VCaP (cell line): ENCODE data around the gene GYS1.
"Not testable (repeated sequence)": the region's sequence is repeated elsewhere in the genome, so short reads cannot be mapped to it uniquely, and the experiment has no call there.

Experiments used
- H3K27ac ChIP-seq: fragments of 450-650 bp; 2 replicates; pipeline ENCODE4 v1.5.1; 2017
- CTCF ChIP-seq: fragments of 450-650 bp; conservative IDR thresholded peaks from 2 replicates; pipeline ENCODE4 v1.5.1; 2017; ENCODE audit warnings: mild to moderate bottlenecking, moderate library complexity

GYS1 gene

GRCh38 chr19:48993175-48994034, at the start of gene GYS1, which contains the start of gene RUVBL2:
Gene GYS1, minus strand, starts transcription at chr19:48993309. Its CDS starts 197 bp downstream, at chr19:48993112.
Gene RUVBL2, plus strand, starts transcription at chr19:48993887. Its CDS starts 25 bp downstream, at chr19:48993912.
- TF ChIP-seq CTCF: peak; percentile 99
- H3K27ac ChIP-seq: peak within 1 kb of the TSS; percentile 91

GRCh38 chr19:49042666-49043065, 49.6 kb upstream of the GYS1 start:
- H3K27ac ChIP-seq: not testable (repeated sequence)

- no peak for TF ChIP-seq CTCF
Measured at GRCh38 chr19:49042177-49042576, 49.1 kb upstream of the GYS1 start.

GRCh38 chr19:49039736-49040135, 46.6 kb upstream of the GYS1 start:
- H3K27ac ChIP-seq: not testable (repeated sequence)

More at GRCh38 chr19:49042177-49042576, 49.1 kb upstream of the GYS1 start:
- no peak overlapping the region for H3K27ac ChIP-seq

GRCh38 chr19:49038557-49039276, 45.6 kb upstream of the GYS1 start:
- H3K27ac ChIP-seq: not testable (repeated sequence)

- H3K27ac ChIP-seq: not testable (repeated sequence)
Measured at GRCh38 chr19:49038111-49038510, 45.0 kb upstream of the GYS1 start.

GRCh38 chr19:49036815-49037214, 43.7 kb upstream of the GYS1 start, which contains the start of gene CGB1:
Gene CGB1, minus strand, starts transcription at chr19:49036895. Its CDS starts 184 bp downstream, at chr19:49036711.
- not testable (repeated sequence) for H3K27ac ChIP-seq

GRCh38 chr19:49031642-49032301, 38.7 kb upstream of the GYS1 start, which contains the start of gene CGB2:
Gene CGB2, plus strand, starts transcription at chr19:49031890. Its CDS starts 206 bp downstream, at chr19:49032096.
- H3K27ac ChIP-seq: not testable (repeated sequence)

GRCh38 chr19:49030323-49030722, 37.2 kb upstream of the GYS1 start:
- H3K27ac ChIP-seq: not testable (repeated sequence)

GRCh38 chr19:49029749-49030148, 36.6 kb upstream of the GYS1 start:
- not testable (repeated sequence) for H3K27ac ChIP-seq

GRCh38 chr19:49028686-49029085, 35.6 kb upstream of the GYS1 start:
- not testable (repeated sequence) for H3K27ac ChIP-seq

GRCh38 chr19:49025599-49025998, 32.5 kb upstream of the GYS1 start:
- not testable (repeated sequence) for H3K27ac ChIP-seq

- not testable (repeated sequence) for H3K27ac ChIP-seq
Measured at GRCh38 chr19:49025088-49025487, 32.0 kb upstream of the GYS1 start.

GRCh38 chr19:49024233-49024632, 31.1 kb upstream of the GYS1 start, which contains the start of gene CGB3:
Gene CGB3, minus strand, starts transcription at chr19:49024333. Its CDS starts 362 bp downstream, at chr19:49023971.
- H3K27ac ChIP-seq: not testable (repeated sequence)
